Measurements from ENCODE around the gene GALNT2.

The GALNT2 gene

DNA sequence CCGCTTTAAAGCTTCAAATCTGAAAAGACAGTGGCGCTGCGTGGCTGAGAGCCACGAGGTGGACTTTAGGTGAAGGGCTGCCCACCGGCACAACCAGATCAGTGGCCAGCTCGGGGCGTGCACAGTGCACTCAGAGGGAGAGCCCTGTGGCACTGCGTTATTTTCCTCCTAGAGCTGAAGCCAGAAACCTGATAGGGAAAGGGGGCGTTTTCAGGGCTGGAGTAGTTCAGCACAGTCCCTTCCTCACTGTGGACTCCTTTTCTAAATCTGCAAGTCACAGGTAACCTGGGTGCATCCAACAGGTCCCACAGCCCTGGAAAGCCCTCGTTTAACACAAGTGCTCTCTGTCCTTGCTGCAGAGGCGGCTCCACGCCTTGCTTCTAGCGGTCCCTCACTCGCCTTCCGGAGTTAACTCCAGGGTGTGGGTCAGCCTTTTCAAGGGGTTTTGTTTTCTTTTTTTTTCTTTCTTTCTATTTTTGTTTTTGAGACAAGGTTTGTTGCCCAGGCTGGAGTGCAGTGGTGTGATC lies 81.2 kb downstream of the GALNT2 start:
- H3K9me3 ChIP-seq (ENCODE audit: control insufficient read depth, insufficient read depth, low read length), result no peaks in the 10 kb centered on the region
- H3K27me3 ChIP-seq (ENCODE audit: control insufficient read depth, insufficient read depth, low read length), result no peaks in the 10 kb centered on the region
- H3K4me3 ChIP-seq (ENCODE audit: low read depth, low read length), result no peak overlapping the region
- H3K9ac ChIP-seq (ENCODE audit: low read depth, low read length), result no peak overlapping the region
- no peaks in the 10 kb centered on the region for H3K36me3 ChIP-seq (ENCODE audit: control insufficient read depth, insufficient read depth, low read length)
- H3K4me1 ChIP-seq (ENCODE audit: control insufficient read depth, insufficient read depth, low read length), result no peaks in the 10 kb centered on the region

DNA sequence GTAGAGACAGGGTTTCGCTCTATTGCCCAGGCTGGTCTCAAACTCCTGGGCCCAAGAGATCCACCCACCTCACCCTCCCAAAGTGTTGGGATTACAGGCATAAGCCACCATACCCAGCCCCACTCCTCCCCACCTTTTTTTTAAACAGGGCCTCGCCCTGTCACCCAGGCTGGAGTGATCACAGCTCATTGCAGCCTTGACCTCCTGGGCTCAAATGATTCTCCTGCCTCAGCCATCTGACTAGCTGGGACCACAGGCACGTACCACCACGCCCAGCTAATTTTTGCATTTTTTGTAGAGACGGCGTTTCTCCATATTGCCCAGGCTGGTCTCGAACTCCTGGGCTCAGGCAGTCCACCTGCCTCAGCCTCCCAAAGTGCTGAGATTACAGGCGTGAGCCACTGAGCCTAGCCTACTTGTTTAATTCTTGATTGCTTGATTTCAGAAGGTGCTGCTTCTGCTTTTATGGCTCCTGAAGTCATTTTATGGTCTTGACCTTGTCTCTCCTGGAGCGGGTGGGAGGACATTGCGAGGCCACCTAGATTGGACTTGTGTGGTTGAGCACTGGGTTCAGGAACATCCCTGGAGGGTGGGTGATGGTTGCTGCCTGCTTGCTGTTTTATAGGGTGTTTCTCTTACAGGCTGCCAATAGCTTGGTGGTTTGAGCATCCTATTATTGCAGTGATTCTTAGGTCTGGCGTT lies 81.9 kb downstream of the GALNT2 start:
- Histone ChIP-seq H3K9me3 (ENCODE audit: control insufficient read depth, insufficient read depth, low read length) (no peaks in the 10 kb centered on the region), H3K36me3 (ENCODE audit: control insufficient read depth, insufficient read depth, low read length) (no peaks in the 10 kb centered on the region), H3K27me3 (ENCODE audit: control insufficient read depth, insufficient read depth, low read length) (no peaks in the 10 kb centered on the region), H3K4me1 (ENCODE audit: control insufficient read depth, insufficient read depth, low read length) (no peaks in the 10 kb centered on the region), H3K4me3 (ENCODE audit: low read depth, low read length) (no peak overlapping the region), H3K9ac (ENCODE audit: low read depth, low read length) (no peak overlapping the region)

DNA sequence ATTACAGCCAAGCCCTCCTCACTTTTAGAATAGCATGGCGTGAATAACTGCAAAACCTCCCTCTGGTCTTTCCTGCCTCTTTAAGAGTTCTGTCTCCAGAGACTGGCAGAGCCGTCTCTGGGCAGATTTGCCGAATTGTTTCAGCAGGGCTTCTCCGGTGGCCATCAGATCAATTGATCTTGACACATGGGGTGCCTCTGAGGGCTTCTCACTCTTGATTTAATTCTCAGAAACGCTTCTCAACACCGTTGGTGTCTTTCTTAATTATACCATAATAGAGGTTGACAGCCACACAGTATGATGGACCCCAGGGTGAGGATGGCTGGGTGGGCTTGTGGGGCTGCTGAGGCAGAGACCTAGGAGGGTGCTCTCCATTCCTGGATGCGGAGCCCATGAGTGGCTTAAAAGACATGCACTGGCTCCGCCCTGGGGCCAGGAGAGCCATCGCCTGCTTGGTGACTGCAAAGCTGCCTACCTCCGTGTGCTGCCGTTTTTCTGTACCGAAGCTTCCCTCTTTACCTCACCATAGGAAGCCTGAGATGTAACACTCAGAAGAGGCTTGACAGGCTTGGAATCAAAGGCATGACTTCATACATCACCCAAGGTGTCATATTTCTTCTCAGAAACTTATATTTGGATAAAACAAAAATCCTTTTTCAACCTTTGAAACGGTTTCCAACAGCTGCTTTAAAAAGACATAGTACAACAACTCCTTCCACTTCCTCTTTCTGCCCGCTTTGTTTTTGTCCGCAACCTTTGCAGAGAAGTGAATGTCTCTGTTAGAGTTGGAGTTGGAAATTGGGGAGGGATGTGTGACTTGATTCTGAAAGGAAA lies 82.9 kb downstream of the GALNT2 start:
- no peaks in the 10 kb centered on the region for H3K4me1 ChIP-seq (ENCODE audit: control insufficient read depth, insufficient read depth, low read length)
- H3K9me3 ChIP-seq (ENCODE audit: control insufficient read depth, insufficient read depth, low read length), result no peaks in the 10 kb centered on the region
- H3K4me3 ChIP-seq (ENCODE audit: low read depth, low read length), result no peak overlapping the region
- no peaks in the 10 kb centered on the region for H3K27me3 ChIP-seq (ENCODE audit: control insufficient read depth, insufficient read depth, low read length)
- H3K9ac ChIP-seq (ENCODE audit: low read depth, low read length), result no peak overlapping the region
- no peaks in the 10 kb centered on the region for H3K36me3 ChIP-seq (ENCODE audit: control insufficient read depth, insufficient read depth, low read length)

DNA sequence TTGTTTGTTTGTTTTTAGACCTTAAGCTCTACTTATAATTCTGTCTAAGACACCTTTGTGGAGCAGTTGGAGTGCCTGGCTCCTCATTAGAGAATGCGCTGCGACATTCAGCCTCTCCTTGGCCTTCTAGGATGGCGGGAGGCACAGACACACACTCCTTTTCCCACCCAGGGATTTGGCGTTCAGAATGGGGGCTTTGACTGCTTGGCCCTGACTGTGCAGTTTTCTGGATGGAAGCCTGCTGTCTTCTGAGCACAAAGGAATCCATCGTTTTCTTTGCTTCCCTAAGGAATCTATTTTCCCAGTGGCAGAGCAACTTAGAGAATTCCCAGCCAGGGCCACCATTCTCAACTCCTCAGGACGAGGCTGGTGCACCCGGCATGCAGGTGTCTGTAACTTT lies 83.6 kb downstream of the GALNT2 start:
- no peaks in the 10 kb centered on the region for H3K9me3 ChIP-seq (ENCODE audit: control insufficient read depth, insufficient read depth, low read length)
- H3K36me3 ChIP-seq (ENCODE audit: control insufficient read depth, insufficient read depth, low read length), result no peaks in the 10 kb centered on the region
- H3K9ac ChIP-seq (ENCODE audit: low read depth, low read length), result no peak overlapping the region
- no peaks in the 10 kb centered on the region for H3K4me1 ChIP-seq (ENCODE audit: control insufficient read depth, insufficient read depth, low read length)
- H3K4me3 ChIP-seq (ENCODE audit: low read depth, low read length), result no peak overlapping the region
- H3K27me3 ChIP-seq (ENCODE audit: control insufficient read depth, insufficient read depth, low read length), result no peaks in the 10 kb centered on the region

DNA sequence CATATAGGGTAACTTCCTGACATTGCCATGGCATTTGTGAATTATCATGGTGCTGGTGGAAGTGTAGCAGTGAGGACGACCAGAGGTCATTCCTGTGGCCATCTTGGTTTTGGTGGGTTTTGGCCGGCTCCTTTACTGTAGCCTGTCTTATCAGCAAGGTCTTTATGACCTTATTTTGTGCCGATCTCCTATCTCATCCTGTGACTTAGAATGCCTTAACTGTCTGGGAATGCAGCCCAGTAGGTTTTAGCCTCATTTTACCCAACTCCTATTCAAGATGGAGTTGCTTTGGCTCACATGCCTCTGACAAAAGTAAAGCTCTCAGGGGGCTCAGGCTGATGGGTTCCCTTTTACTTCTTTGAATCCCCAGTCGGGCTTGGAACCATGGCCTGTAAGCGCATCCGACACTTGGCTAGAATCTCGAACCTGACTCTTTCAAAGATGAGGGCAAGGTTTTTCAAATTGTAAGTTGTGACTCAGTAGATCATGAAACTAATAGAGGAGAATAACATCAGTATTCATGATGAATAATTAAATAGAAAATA lies 85.0 kb downstream of the GALNT2 start:
- no peaks in the 10 kb centered on the region for H3K27me3 ChIP-seq (ENCODE audit: control insufficient read depth, insufficient read depth, low read length)
- H3K4me3 ChIP-seq (ENCODE audit: low read depth, low read length), result no peak overlapping the region
- H3K4me1 ChIP-seq (ENCODE audit: control insufficient read depth, insufficient read depth, low read length), result no peaks in the 10 kb centered on the region
- H3K9ac ChIP-seq (ENCODE audit: low read depth, low read length), result no peak overlapping the region
- H3K9me3 ChIP-seq (ENCODE audit: control insufficient read depth, insufficient read depth, low read length), result no peaks in the 10 kb centered on the region
- H3K36me3 ChIP-seq (ENCODE audit: control insufficient read depth, insufficient read depth, low read length), result no peaks in the 10 kb centered on the region

DNA sequence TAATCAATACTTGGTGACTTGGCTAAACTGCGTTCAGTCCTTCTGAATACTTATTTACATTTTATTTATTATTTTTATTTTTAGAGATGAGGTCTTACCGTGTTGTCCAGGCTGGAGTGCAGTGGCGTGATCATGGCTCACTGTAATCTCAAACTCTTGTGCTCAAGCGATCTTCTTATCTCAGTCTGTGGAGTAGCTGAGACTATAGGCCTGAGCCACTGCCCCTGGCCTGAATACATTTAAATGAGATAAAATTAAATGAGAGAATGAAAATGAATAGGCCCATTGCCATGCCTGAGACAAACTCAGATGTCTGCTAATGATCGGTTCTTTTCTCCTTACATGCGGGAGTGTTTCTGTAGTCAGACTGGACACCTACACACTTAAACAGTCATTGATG lies 86.0 kb downstream of the GALNT2 start:
- Histone ChIP-seq H3K27me3 (ENCODE audit: control insufficient read depth, insufficient read depth, low read length) (no peaks in the 10 kb centered on the region), H3K9ac (ENCODE audit: low read depth, low read length) (no peak overlapping the region), H3K9me3 (ENCODE audit: control insufficient read depth, insufficient read depth, low read length) (no peaks in the 10 kb centered on the region), H3K36me3 (ENCODE audit: control insufficient read depth, insufficient read depth, low read length) (no peaks in the 10 kb centered on the region), H3K4me1 (ENCODE audit: control insufficient read depth, insufficient read depth, low read length) (no peaks in the 10 kb centered on the region), H3K4me3 (ENCODE audit: low read depth, low read length) (no peak overlapping the region)

DNA sequence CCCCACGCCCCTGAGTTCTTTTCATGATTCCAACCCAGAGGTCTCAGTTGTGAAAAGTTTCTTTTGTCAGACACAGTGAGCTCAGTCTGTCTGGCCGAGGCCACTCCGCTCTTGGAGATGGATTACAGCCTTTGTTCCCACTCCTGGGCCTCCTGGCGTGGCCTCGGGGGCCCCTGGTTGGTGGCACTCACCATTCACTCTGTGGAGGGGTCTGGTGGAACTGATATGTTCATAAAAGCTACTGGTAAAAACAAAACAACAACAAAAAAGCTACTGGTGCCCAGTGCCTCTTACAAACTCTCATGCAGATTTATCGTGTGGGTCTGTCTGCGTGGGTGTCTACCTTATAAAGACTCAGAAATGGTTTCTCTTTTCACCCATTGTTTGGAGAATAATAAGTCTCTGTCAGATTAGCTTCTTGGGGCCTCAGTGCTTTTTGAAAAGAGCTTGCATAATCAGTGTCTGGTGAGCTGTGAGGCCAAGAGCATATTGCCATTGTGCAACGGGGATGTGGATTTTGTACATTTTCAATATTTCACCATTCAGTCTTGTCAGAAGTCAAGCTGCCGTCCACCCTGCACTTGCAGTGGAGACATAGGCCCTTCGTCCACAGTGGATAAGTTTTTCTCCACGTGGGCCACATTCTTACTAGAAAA lies 86.7 kb downstream of the GALNT2 start:
- no peak overlapping the region for H3K4me3 ChIP-seq (ENCODE audit: low read depth, low read length)
- no peaks in the 10 kb centered on the region for H3K9me3 ChIP-seq (ENCODE audit: control insufficient read depth, insufficient read depth, low read length)
- H3K4me1 ChIP-seq (ENCODE audit: control insufficient read depth, insufficient read depth, low read length), result no peaks in the 10 kb centered on the region
- H3K9ac ChIP-seq (ENCODE audit: low read depth, low read length), result no peak overlapping the region
- no peaks in the 10 kb centered on the region for H3K27me3 ChIP-seq (ENCODE audit: control insufficient read depth, insufficient read depth, low read length)
- no peaks in the 10 kb centered on the region for H3K36me3 ChIP-seq (ENCODE audit: control insufficient read depth, insufficient read depth, low read length)

DNA sequence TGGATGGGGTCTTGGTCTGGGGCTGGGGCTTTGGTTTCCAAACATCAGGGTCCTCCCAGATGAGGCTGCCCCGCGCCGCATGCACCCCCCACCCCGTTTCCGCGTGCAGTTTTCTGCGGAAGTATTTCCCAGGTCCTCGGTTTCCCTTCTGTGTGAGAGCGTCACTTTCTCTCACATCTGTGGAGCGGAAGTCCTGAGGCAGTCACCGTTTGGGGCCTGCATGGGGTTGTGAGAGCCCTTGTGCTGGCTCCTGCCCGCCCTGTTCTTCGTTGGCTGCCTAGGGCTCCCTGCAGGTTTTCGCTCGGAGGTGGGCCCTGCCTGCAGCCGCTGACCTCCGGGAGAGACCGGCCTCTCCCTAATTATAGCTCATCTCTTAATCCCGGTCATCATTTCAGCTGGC lies 88.0 kb downstream of the GALNT2 start:
- no peaks in the 10 kb centered on the region for H3K9me3 ChIP-seq (ENCODE audit: control insufficient read depth, insufficient read depth, low read length)
- peaks cover 2% of the 10 kb centered on the region for H3K4me1 ChIP-seq (ENCODE audit: control insufficient read depth, insufficient read depth, low read length)

DNA sequence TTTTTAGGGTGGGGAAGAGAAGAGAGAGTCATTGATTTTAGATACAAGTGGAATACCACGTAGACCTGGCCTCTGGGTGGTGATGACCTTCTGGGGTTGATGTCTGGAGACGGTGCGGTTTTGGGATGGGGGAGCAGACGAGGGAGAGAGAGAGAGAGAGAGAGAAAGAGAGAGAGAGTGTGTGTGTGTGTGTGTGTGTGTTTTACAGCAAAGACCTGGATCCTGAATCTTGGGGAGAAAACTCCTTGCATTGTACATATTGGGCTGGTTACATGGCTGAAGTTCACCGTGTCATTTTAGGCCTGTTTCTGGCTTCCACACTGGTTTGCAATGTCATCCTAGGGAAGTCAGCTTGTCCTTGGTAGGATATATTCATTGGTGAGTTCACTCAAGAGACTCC lies 89.0 kb downstream of the GALNT2 start:
- Histone ChIP-seq H3K9ac (ENCODE audit: low read depth, low read length) (no peak overlapping the region), H3K36me3 (ENCODE audit: control insufficient read depth, insufficient read depth, low read length) (no peaks in the 10 kb centered on the region), H3K9me3 (ENCODE audit: control insufficient read depth, insufficient read depth, low read length) (no peaks in the 10 kb centered on the region), H3K4me1 (ENCODE audit: control insufficient read depth, insufficient read depth, low read length) (peaks cover 2% of the 10 kb centered on the region), H3K4me3 (ENCODE audit: low read depth, low read length) (no peak overlapping the region), H3K27me3 (ENCODE audit: control insufficient read depth, insufficient read depth, low read length) (no peaks in the 10 kb centered on the region)

More for the DNA sequence above, 88.0 kb downstream of the GALNT2 start:
- H3K4me3 ChIP-seq (ENCODE audit: low read depth, low read length), result no peak overlapping the region
- H3K36me3 ChIP-seq (ENCODE audit: control insufficient read depth, insufficient read depth, low read length), result no peaks in the 10 kb centered on the region
- no peaks in the 10 kb centered on the region for H3K27me3 ChIP-seq (ENCODE audit: control insufficient read depth, insufficient read depth, low read length)
- no peak overlapping the region for H3K9ac ChIP-seq (ENCODE audit: low read depth, low read length)

DNA sequence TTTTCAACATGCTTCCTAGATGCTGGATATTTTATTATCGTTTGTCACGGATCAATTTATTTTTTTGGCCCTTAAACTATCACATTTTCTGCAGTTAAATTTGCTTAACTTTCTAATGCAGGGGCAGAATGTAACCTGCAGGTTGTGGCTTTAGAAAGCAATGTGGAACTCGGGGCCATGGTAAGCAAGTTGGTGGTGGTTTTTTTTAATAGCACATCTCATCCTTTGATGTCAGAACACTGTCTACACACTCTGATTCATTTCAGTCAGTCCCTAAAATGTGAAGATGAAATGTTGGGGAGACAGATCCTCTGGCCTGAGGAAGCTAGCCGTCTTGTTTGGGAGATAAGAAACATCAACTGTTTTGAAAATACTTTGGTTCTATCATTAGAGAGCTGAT lies 89.5 kb downstream of the GALNT2 start:
- no peak overlapping the region for H3K4me3 ChIP-seq (ENCODE audit: low read depth, low read length)
- peaks cover 2% of the 10 kb centered on the region for H3K4me1 ChIP-seq (ENCODE audit: control insufficient read depth, insufficient read depth, low read length)
- H3K27me3 ChIP-seq (ENCODE audit: control insufficient read depth, insufficient read depth, low read length), result no peaks in the 10 kb centered on the region
- no peaks in the 10 kb centered on the region for H3K36me3 ChIP-seq (ENCODE audit: control insufficient read depth, insufficient read depth, low read length)
- H3K9me3 ChIP-seq (ENCODE audit: control insufficient read depth, insufficient read depth, low read length), result no peaks in the 10 kb centered on the region
- H3K9ac ChIP-seq (ENCODE audit: low read depth, low read length), result no peak overlapping the region

DNA sequence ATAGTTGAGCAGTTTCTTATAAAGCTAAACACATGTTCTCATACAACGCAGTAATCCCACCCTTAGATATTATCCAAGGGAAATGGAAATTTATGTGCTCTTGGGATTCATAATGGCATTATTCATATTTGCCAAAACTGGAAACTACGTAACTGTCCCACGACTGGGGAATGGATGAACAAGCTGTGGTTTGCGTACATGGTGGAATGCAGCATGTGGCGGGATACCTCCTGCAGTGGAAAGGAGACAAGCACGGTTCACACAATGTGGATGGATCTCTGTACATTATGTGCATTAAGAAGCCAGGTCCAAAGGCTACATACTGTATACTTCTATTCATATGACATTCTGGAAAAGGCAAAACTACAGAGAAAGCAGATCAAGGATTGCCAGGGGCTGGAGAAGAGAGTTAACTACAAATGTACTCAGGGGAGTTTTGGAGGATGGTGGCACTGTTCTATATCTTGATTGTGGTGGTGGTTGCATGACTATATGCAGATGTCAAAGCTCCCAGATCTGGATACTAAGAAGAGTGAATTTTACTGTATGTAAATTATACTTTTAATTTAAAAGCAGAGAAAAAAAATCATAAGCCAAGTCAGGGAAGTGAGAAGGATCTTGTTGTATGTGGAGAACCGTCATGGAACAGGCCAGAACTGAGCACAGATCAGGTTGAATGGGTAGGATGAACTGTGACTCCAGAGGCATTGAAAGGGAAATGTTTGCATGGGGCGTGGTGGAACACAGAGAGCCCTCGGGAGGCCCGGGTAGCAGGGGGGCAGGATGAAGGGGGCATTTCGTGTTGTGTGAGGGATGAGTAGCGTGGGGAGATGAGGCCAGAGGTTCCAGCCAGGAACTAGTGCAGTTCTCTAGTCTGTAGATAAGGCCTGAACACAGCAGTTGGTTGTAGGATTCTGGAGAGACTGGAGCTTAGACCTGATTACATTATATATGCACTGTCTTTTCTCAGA lies 90.7 kb downstream of the GALNT2 start:
- Histone ChIP-seq H3K9me3 (ENCODE audit: control insufficient read depth, insufficient read depth, low read length) (no peaks in the 10 kb centered on the region), H3K9ac (ENCODE audit: low read depth, low read length) (no peak overlapping the region), H3K4me3 (ENCODE audit: low read depth, low read length) (no peak overlapping the region), H3K27me3 (ENCODE audit: control insufficient read depth, insufficient read depth, low read length) (no peaks in the 10 kb centered on the region), H3K4me1 (ENCODE audit: control insufficient read depth, insufficient read depth, low read length) (peaks cover 2% of the 10 kb centered on the region), H3K36me3 (ENCODE audit: control insufficient read depth, insufficient read depth, low read length) (no peaks in the 10 kb centered on the region)

All from iPS-15b (cell line).